K562 (cell line): Measurements from ENCODE around the gene VIM. TPM values are rescaled to one million over a fixed set of nuclear protein-coding genes. Genes with fewer than 3 reads are reported as not detected.

Source experiments
- ATAC-seq: fragments of 200-7000 bp; cut with Tn5 transposase; 3 replicates; pipeline ENCODE4 v1.9.1; 2020; ENCODE audit warnings: moderate library complexity
- BruUV-seq: library from RNA; stranded (reverse); fragments of 400-500 nt; replicated peaks from 2 replicates; lab custom pipeline; 2021; lab: Mats Ljungman, UMichigan
- CTCF ChIA-PET: fragments of 300-600 bp; formaldehyde crosslinking; extraction: SDS; loops from one replicate; lab custom pipeline; 2021; ENCODE audit warnings: low intra/inter-chr PET ratio; lab: Yijun Ruan, JAX
- POLR2A ChIA-PET: fragments of 300-600, 350-650 bp; sonication (Branson Sonifier 250); formaldehyde crosslinking; extraction: SDS; loops from one replicate; lab custom pipeline; 2021; ENCODE audit warnings: antibody characterized with exemption, inconsistent platforms; lab: Yijun Ruan, JAX
- DNase-seq, 4 experiments: peaks; one replicate each; pipeline versions ENCODE4 v3.0.0 to v3.0.0-alpha.2; 2011 to 2018; ENCODE audit warnings: low spot score in 3 of 4, mixed read lengths in 3 of 4; ENCODE audit errors: extremely low read depth in 1 of 4
- FAIRE-seq: peaks from 2 replicates; lab custom pipeline; 2011; peaks lifted over from hg19 to GRCh38; lab: Jason Lieb, UNC
- H2AFZ ChIP-seq: 2 replicates; pipeline ENCODE4 v1.6.0; 2011; ENCODE audit warnings: low read depth, low read length, control low read depth, inconsistent platforms
- H3K27ac ChIP-seq: fragments of 200-600 bp; 3 replicates; pipeline ENCODE4 v1.8.0; 2011; ENCODE audit warnings: low read depth, mild to moderate bottlenecking, control low read depth, inconsistent platforms, low read length, moderate library complexity, mixed read lengths; ENCODE audit errors: extremely low read depth
- H3K27me3 ChIP-seq, 2 experiments: fragments of 300-600 bp in 1 of 2; 2 replicates in 1 of 2; 3 replicates in 1 of 2; pipeline versions ENCODE4 v1.6.0 to v1.8.0; 2011; ENCODE audit warnings: inconsistent platforms in 2 of 2, low read length in 2 of 2, mild to moderate bottlenecking in 1 of 2, mixed read lengths in 1 of 2, moderate library complexity in 1 of 2; ENCODE audit not compliant: control insufficient read depth in 2 of 2, insufficient read depth in 2 of 2
- H3K36me3 ChIP-seq: fragments of 300-600 bp; 3 replicates; pipeline ENCODE4 v1.8.0; 2011; ENCODE audit warnings: mild to moderate bottlenecking, low read length, inconsistent platforms; ENCODE audit not compliant: control insufficient read depth, insufficient read depth
- H3K4me1 ChIP-seq, 2 experiments: fragments of 200-600 bp in 1 of 2; replicated peaks in 1 of 2; 2 replicates in 1 of 2; 3 replicates in 1 of 2; pipeline versions ENCODE4 v1.5.1 to v1.8.0; 2011; ENCODE audit warnings: inconsistent platforms in 2 of 2, low read length in 2 of 2, mild to moderate bottlenecking in 1 of 2, mixed read lengths in 1 of 2, moderate library complexity in 1 of 2; ENCODE audit not compliant: control insufficient read depth in 2 of 2, insufficient read depth in 2 of 2
- H3K4me2 ChIP-seq: 2 replicates; pipeline ENCODE4 v1.6.1; 2011; ENCODE audit warnings: low read length, control low read depth, inconsistent platforms, mixed read lengths; ENCODE audit not compliant: insufficient read depth
- H3K4me3 ChIP-seq: fragments of 200-600 bp; sonication (generic), shearing (Covaris generic); 2 replicates; pipeline ENCODE4 v1.5.1; 2016; ENCODE audit warnings: control low read depth, inconsistent platforms
- H3K79me2 ChIP-seq: fragments of 200-600 bp; 3 replicates; pipeline ENCODE4 v1.8.0; 2011; ENCODE audit warnings: low read length, inconsistent platforms; ENCODE audit not compliant: control insufficient read depth, insufficient read depth
- H3K9ac ChIP-seq, 2 experiments: 2 replicates each; pipeline versions ENCODE4 v1.6.0 to v1.6.1; 2011; ENCODE audit warnings: low read depth in 2 of 2, low read length in 2 of 2, control low read depth in 1 of 2, inconsistent platforms in 1 of 2, mild to moderate bottlenecking in 1 of 2, mixed read lengths in 1 of 2; ENCODE audit not compliant: insufficient read depth in 1 of 2
- H3K9me1 ChIP-seq: one replicate; pipeline ENCODE4 v1.6.0; 2011; ENCODE audit warnings: inconsistent platforms, mild to moderate bottlenecking, low read length, moderate library complexity; ENCODE audit not compliant: control insufficient read depth, insufficient read depth
- H3K9me3 ChIP-seq: replicated peaks from 2 replicates; pipeline ENCODE4 v1.5.1; 2011; ENCODE audit warnings: low read depth, low read length, inconsistent platforms; ENCODE audit not compliant: control insufficient read depth, insufficient read depth
- H4K20me1 ChIP-seq: replicated peaks from 2 replicates; pipeline ENCODE4 v1.6.1; 2011; ENCODE audit warnings: low read length, inconsistent platforms, mixed read lengths; ENCODE audit not compliant: control insufficient read depth, insufficient read depth
- CHCHD3 ChIP-seq: fragments of 250-450 bp; sonication (Bioruptor Pico); IDR thresholded peaks from 2 replicates; pipeline ENCODE4 v2.1.2; 2022; ENCODE audit warnings: mild to moderate bottlenecking
- EP300 ChIP-seq: IDR thresholded peaks from 2 replicates; pipeline ENCODE4 v1.6.1; 2012; ENCODE audit warnings: low read length, improper control_type of control experiment
- KDM5B ChIP-seq: fragments of 200-600 bp; sonication (generic); IDR thresholded peaks from 2 replicates; pipeline ENCODE4 v1.6.1; 2012; ENCODE audit warnings: low read depth, mild to moderate bottlenecking, moderate library complexity, low read length, control low read depth, inconsistent platforms; ENCODE audit not compliant: insufficient replicate concordance
- MEF2A ChIP-seq: IDR thresholded peaks from 2 replicates; pipeline ENCODE4 v1.6.1; 2011; ENCODE audit warnings: low read depth, mild to moderate bottlenecking, low read length, moderate library complexity; ENCODE audit not compliant: control insufficient read depth
- NEUROD1 ChIP-seq: fragments of 150-350 bp; IDR thresholded peaks from 2 replicates; pipeline ENCODE4 v1.6.1; 2014; ENCODE audit warnings: borderline replicate concordance, low read length, low read depth; ENCODE audit not compliant: partially characterized antibody
- NR2F6 ChIP-seq: fragments of 450-650 bp; formaldehyde crosslinking; IDR thresholded peaks from 2 replicates; pipeline ENCODE4 v1.4.0; 2020; ENCODE audit warnings: mild to moderate bottlenecking
- PCBP1 ChIP-seq: fragments of 200-400 bp; formaldehyde crosslinking; IDR thresholded peaks from 2 replicates; pipeline ENCODE4 v1.6.1; 2018; ENCODE audit warnings: mild to moderate bottlenecking, low read depth, low read length; ENCODE audit not compliant: poor library complexity, severe bottlenecking
- PRPF4 ChIP-seq: fragments of 200-400 bp; formaldehyde crosslinking; IDR thresholded peaks from one replicate; pipeline ENCODE4 v1.6.1; 2017; ENCODE audit warnings: low read length, low read depth, mild to moderate bottlenecking; ENCODE audit not compliant: insufficient read depth, poor library complexity, severe bottlenecking
- RAD21 ChIP-seq, 2 experiments: fragments of 250-450 bp in 1 of 2; fragments of 450-650 bp in 1 of 2; sonication (Bioruptor Pico) in 1 of 2; formaldehyde crosslinking in 1 of 2; IDR thresholded peaks in 1 of 2; conservative IDR thresholded peaks in 1 of 2; 2 replicates each; pipeline versions ENCODE4 v1.4.0 to v1.8.0; 2020 to 2022; ENCODE audit warnings: mild to moderate bottlenecking in 2 of 2, moderate library complexity in 1 of 2
- TEAD4 ChIP-seq, 2 experiments: sonication (generic) in 1 of 2; formaldehyde crosslinking in 1 of 2; IDR thresholded peaks; 2 replicates each; pipeline versions ENCODE4 v1.6.1 to v1.8.0; 2012 to 2022; ENCODE audit warnings: borderline replicate concordance in 1 of 2, inconsistent platforms in 1 of 2, low read length in 1 of 2, mild to moderate bottlenecking in 1 of 2, missing genetic modification reagents in 1 of 2
- ZKSCAN8 ChIP-seq: fragments of 200-800 bp; sonication (Bioruptor generic); IDR thresholded peaks from 2 replicates; pipeline ENCODE4 v1.6.1; 2016; ENCODE audit warnings: missing genetic modification characterization, missing compliant biosample characterization
- ZNF12 ChIP-seq: sonication (generic); formaldehyde crosslinking; IDR thresholded peaks from 2 replicates; pipeline ENCODE4 v1.4.0; 2020; ENCODE audit warnings: mild to moderate bottlenecking, missing genetic modification reagents
- ZNF507 ChIP-seq: conservative IDR thresholded peaks from 2 replicates; pipeline ENCODE4 v1.6.1; 2017; ENCODE audit warnings: missing genetic modification characterization, missing compliant biosample characterization
- ZNF764 ChIP-seq: fragments of 250-450 bp; sonication (Bioruptor Pico); IDR thresholded peaks from 2 replicates; pipeline ENCODE4 v1.4.0; 2020; ENCODE audit warnings: low read depth, mild to moderate bottlenecking, moderate library complexity
- ZNF785 ChIP-seq: fragments of 250-450 bp; sonication (Bioruptor Pico); IDR thresholded peaks from 2 replicates; pipeline ENCODE4 v1.4.0; 2020; ENCODE audit warnings: mild to moderate bottlenecking
- WGBS: fragments of 100-300 bp; shearing (Covaris generic); methylation state at CpG from one replicate; pipeline ENCODE4 v1.1.6; 2016; ENCODE audit warnings: low coverage, mixed read lengths; ENCODE audit not compliant: insufficient coverage; ENCODE audit errors: missing lambda C conversion rate; 5-methylcytosine and 5-hydroxymethylcytosine counted together
- in situ Hi-C: fragments of 300-500 bp; cut with MboI; formaldehyde crosslinking; loops from 4 replicates; pipeline ENCODE4 v1.15.0; 2018; ENCODE audit warnings: inconsistent platforms, mixed read lengths
- intact Hi-C: fragments of 100-400 bp; cut with micrococcal nuclease; formaldehyde crosslinking; loops from 2 replicates; pipeline ENCODE4 v1.14.2; 2022
- polyA plus RNA-seq, 8 experiments: library from polyadenylated mRNA; depleted of rRNA in 4 of 8; stranded (reverse) in 5 of 8; unstranded in 3 of 8; fragments of >200 nt; fragmentation: Nextera tagmentation in 2 of 8; fragmentation: Illumina TruSeq in 1 of 8; extraction: Ambion mirVana in 2 of 8; extraction: Trizol in 1 of 8; gene quantifications; 2 replicates each; pipeline versions ENCODE4 v1.2.1 to v1.2.3, GENCODE V29; 2011 to 2014; ENCODE audit warnings: inconsistent platforms in 1 of 8, missing spikeins in 1 of 8
- total RNA-seq, 7 experiments: library from RNA; depleted of rRNA in 6 of 7; stranded (reverse); fragments of >200 nt in 6 of 7; fragmentation: Illumina TruSeq in 2 of 7; extraction: Trizol in 2 of 7; gene quantifications; 2 replicates each; pipeline versions ENCODE4 v1.2.1 to v1.2.3, GENCODE V29; 2011 to 2021; ENCODE audit warnings: low replicate concordance in 1 of 7
- TF ChIP-seq, protein P1 (sequence below): sonication (generic); formaldehyde crosslinking; IDR thresholded peaks from 2 replicates; pipeline ENCODE4 v1.8.1; 2023; ENCODE audit warnings: mild to moderate bottlenecking, missing genetic modification reagents

The VIM gene
- total and polyA plus RNA-seq, 9 of the 15 experiments (the other 6 are each of a cell fraction or from before 2014, with no cell fraction given): 86.0 to 621 (median 383) TPM

DNA sequence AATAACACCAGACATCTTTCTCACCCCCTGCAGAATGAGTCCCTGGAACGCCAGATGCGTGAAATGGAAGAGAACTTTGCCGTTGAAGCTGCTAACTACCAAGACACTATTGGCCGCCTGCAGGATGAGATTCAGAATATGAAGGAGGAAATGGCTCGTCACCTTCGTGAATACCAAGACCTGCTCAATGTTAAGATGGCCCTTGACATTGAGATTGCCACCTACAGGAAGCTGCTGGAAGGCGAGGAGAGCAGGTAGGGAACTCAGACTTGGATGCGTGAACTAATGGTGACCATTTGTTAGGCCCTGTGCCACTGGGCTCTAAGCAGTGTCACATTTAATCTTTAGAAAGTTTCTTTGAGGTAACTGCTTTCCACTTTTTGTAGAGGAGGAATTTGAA lies 7.1 kb downstream of the VIM start (continued):
- TF ChIP-seq, protein P1, sequence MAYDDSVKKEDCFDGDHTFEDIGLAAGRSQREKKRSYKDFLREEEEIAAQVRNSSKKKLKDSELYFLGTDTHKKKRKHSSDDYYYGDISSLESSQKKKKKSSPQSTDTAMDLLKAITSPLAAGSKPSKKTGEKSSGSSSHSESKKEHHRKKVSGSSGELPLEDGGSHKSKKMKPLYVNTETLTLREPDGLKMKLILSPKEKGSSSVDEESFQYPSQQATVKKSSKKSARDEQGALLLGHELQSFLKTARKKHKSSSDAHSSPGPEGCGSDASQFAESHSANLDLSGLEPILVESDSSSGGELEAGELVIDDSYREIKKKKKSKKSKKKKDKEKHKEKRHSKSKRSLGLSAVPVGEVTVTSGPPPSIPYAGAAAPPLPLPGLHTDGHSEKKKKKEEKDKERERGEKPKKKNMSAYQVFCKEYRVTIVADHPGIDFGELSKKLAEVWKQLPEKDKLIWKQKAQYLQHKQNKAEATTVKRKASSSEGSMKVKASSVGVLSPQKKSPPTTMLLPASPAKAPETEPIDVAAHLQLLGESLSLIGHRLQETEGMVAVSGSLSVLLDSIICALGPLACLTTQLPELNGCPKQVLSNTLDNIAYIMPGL (CRISPR knock-in tag): no peak
- TF ChIP-seq KDM5B (peak; percentile 11), CHCHD3 (CRISPR knock-in tag) (no peak), RAD21 (CRISPR knock-in tag; conservative IDR thresholded peaks at IDR 0.05 in 1 of 2, IDR thresholded peaks at IDR 0.05 in 1 of 2) (peak in 1 of 2 experiments; percentile 25; a peak in 1 of 4 replicates), ZKSCAN8 (CRISPR knock-in tag) (no peak), MEF2A (no peak), NR2F6 (CRISPR knock-in tag) (no peak), PRPF4 (no peak)
- TF ChIP-seq, all 486 proteins: peak for 8

DNA sequence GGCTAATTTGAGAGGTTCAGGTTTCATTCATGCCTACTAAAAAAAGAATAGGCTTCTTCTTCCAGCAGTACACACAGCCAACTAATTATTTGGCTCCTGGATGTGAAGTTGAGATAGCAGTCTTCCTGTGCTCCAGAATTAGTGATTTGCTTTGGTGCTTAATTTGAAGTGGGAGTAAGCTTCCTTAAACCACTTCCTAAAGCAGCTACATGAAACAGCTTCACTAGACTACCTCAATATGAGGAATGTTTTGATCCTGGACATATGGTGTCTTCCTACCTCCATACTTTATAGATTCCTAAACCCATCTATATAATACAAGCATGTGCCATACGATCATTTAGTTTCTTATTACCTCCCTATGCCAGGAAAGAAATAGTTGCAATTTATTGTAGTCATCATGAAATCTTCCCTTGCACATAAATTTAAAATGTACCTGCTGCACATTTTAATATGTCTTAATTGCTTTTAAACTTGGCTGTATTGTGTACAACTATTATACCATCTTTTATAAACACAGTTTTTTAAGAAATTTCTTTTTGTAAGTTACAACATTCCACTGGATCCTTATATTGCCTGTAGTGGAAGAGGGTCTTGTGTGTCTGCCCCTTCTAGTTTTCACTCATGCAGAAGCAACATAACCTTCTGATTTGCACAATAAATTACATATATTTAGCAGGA lies 8.6 kb downstream of the VIM start:
- Histone ChIP-seq H3K27ac (no peak overlapping the region), H3K79me2 (peaks cover 10% of the 10 kb centered on the region; the same call in 2 of the 3 replicates), H3K4me2 (no peak overlapping the region), H3K9me3 (no peaks in the 10 kb centered on the region), H2AFZ (no peak overlapping the region), H3K27me3 (no peaks in the 10 kb centered on the region), H3K4me1 (0 out of 5 replicates have a peak, but pooled peaks cover 0 to 2% of the 10 kb centered on the region in 2 experiments), H4K20me1 (no peaks in the 10 kb centered on the region), H3K36me3 (peaks cover 59% of the 10 kb centered on the region), H3K9me1 (no peaks in the 10 kb centered on the region), H3K4me3 (no peak overlapping the region), H3K9ac (no peak overlapping the region)
- intact Hi-C loops: no loop called here
- no peak for ATAC-seq
- 27% methylated on average over 1 of the region's 1 CpG for WGBS
- CTCF ChIA-PET: no interaction called here
- no peak for TF ChIP-seq TEAD4 (IDR thresholded peaks at IDR 0.05; ENCODE audit: low read length)
- no peak for TF ChIP-seq TEAD4 (CRISPR knock-in tag; IDR thresholded peaks at IDR 0.05; ENCODE audit: borderline replicate concordance)
- TF ChIP-seq ZNF12 (CRISPR knock-in tag): no peak
- no peak for TF ChIP-seq PCBP1
- no peak for TF ChIP-seq ZNF785
- no peak for TF ChIP-seq NEUROD1
- no peak for TF ChIP-seq ZNF507 (tag)
- TF ChIP-seq ZNF764 (CRISPR knock-in tag): no peak
- TF ChIP-seq EP300: no peak
- DNase-seq: no peak
- FAIRE-seq: no peak
- no TSS peak for BruUV-seq
- in situ Hi-C loops: no loop called here
- POLR2A ChIA-PET: interaction anchor here (0.6 to 0.7 kb wide), 2 partner anchors 256 to 804 kb away, joined by 3 read pairs; no protein-coding TSS in a partner anchor
